Amniotic stem cell (primary cell): Measurements from ENCODE around the gene TCIRG1.

Source experiments
- DNase-seq: peaks from one replicate; lab custom pipeline; 2025; lab: John Stamatoyannopoulos, UW

TCIRG1 gene

GRCh38 chr11:68051191-68052136 lies 12.6 kb downstream of the TCIRG1 start:
- no peak for DNase-seq

GRCh38 chr11:68052137-68052873 lies 13.5 kb downstream of the TCIRG1 start:
- DNase-seq, result no peak

- DNase-seq, result no peak
Observed at GRCh38 chr11:68053117-68053516, 14.3 kb downstream of the TCIRG1 start.

- no peak for DNase-seq
Observed at GRCh38 chr11:68053981-68054812, 15.4 kb downstream of the TCIRG1 start.

- no peak for DNase-seq
Observed at GRCh38 chr11:68056317-68057285, 17.8 kb downstream of the TCIRG1 start.

GRCh38 chr11:68057807-68058206 lies 19.0 kb downstream of the TCIRG1 start:
- DNase-seq, result no peak

- DNase-seq, result no peak
Observed at GRCh38 chr11:68061508-68061907, 22.7 kb downstream of the TCIRG1 start.

- DNase-seq, result no peak
Observed at GRCh38 chr11:68064926-68065325, 26.1 kb downstream of the TCIRG1 start.

- DNase-seq, result no peak
Observed at GRCh38 chr11:68065841-68066240, 27.0 kb downstream of the TCIRG1 start.

GRCh38 chr11:68066742-68067141 lies 27.9 kb downstream of the TCIRG1 start:
- no peak for DNase-seq

- DNase-seq, result no peak
Observed at GRCh38 chr11:68067991-68068390, 29.2 kb downstream of the TCIRG1 start.

- DNase-seq, result no peak
Observed at GRCh38 chr11:68071281-68072048, 32.6 kb downstream of the TCIRG1 start.

GRCh38 chr11:68074584-68075352 lies 35.9 kb downstream of the TCIRG1 start:
- no peak for DNase-seq

GRCh38 chr11:68076371-68077042 lies 37.7 kb downstream of the TCIRG1 start:
- DNase-seq, result no peak

GRCh38 chr11:68077617-68078582 lies 39.1 kb downstream of the TCIRG1 start:
- DNase-seq, result no peak

GRCh38 chr11:68080860-68081259 lies 42.0 kb downstream of the TCIRG1 start:
- no peak for DNase-seq

GRCh38 chr11:68081691-68082090 lies 42.9 kb downstream of the TCIRG1 start:
- no peak for DNase-seq

GRCh38 chr11:68082481-68082880 lies 43.7 kb downstream of the TCIRG1 start:
- no peak for DNase-seq
